ENCODE results near the gene SNX30. TPM values are rescaled to one million over a fixed set of nuclear protein-coding genes. Genes with fewer than 3 reads are reported as not detected.

SNX30 gene
- polyA plus RNA-seq, 4 donors, result 12.0 to 21.3 (median 19.4) TPM

DNA sequence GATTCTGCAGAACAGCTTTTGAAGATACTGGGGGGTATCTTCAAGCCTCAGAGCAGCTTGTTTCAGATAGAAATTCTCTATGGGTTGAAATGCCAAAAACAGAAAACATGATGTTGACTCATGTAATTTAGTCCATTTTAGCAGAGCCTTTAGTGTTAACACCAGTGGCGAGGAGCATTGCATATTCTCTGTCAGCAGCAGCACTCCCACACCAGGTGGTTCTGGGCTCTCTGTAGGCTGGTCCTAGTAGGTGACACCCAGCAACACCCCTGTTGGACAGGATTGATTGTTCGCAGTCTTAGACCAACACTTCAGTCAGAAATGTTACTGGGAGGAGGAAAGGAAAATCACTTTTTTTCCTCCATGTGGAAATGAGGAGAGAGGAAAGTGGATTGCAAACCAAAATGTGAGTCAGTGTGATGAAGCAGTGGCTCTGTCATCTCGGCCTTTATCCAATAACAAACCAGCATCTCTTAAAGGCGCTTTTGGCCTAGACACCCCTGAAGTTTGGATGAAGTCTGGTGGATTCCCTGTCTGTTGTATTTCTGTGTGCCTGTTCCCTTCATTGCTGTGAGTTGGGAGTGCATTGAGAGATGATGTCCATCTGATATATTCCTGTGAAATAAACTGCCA, 123.3 kb downstream of the SNX30 start:
- DNase-seq (ENCODE audit: low read depth in 4 of 4, low spot score in 3 of 4), result no peak

DNA sequence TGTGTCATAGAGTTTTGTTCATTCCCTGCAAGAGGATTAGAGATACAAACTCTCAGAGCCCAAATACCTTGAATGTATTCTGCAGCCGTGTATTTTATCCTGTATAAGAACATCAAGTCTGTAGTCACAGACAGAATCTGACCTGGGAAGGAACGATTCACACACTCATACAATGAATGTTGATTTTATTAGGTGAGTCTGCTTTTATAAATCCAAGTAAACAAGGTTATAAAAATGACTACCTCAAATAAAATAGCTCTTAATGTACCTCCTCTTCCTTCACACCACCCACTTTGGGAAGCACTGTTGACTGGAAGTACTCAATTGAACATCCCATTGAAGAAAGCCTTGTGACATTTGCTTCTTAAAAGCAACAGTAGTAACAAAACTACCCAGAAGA, 128.2 kb downstream of the SNX30 start:
- no peak for DNase-seq (ENCODE audit: low read depth in 4 of 4, low spot score in 3 of 4)

DNA sequence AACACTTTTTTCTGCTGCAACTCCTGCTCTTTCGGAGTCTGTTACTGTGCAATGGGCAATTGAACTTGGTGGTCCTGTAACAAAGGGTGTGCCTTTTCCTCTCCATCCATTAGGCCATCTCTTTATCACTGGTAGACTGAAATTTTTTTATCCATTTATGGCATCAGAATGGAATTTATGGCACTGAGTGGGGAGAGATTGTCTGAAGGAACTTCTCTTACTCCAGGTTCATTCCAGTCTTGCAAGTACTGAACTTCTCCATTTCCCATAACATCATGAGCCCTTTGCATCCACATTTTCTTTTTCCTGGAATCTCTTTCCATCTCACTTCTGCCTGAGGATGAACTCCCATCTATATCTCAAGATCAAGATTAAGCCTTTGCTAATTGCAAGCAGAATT, 130.1 kb downstream of the SNX30 start:
- no peak for DNase-seq (ENCODE audit: low read depth in 4 of 4, low spot score in 3 of 4)

- DNase-seq (ENCODE audit: low read depth in 4 of 4, low spot score in 3 of 4), result no peak
These were observed 130.8 kb downstream of the SNX30 start for GRCh38 chr9:112881331-112881730.

GRCh38 chr9:112884101-112884500, 133.5 kb downstream of the SNX30 start:
- DNase-seq (ENCODE audit: low read depth in 4 of 4, low spot score in 3 of 4), result peak in 1 of 4 donors; percentile 63

DNA sequence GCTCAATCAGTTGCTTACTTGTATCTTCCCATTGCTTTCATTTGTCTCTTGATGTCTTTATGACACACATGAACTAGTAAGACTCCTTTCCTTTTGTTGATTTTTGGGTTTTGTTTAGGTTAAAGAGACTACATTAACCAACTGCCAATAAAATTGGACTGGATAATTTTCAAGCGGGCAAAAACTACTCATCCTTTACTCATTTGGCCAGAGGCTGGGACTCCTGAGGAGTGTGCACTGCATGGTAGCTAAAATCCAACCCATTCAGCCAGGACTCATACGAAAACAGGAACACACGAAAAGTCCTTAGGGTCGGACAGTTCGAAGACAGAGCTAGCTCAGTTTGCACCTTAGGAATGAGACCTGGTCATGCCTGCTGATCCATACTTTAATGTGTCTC, 134.2 kb downstream of the SNX30 start:
- no peak for DNase-seq (ENCODE audit: low read depth in 4 of 4, low spot score in 3 of 4)

- DNase-seq (ENCODE audit: low read depth in 4 of 4, low spot score in 3 of 4), result no peak
These were observed 134.8 kb downstream of the SNX30 start for GRCh38 chr9:112885324-112885723.

DNA sequence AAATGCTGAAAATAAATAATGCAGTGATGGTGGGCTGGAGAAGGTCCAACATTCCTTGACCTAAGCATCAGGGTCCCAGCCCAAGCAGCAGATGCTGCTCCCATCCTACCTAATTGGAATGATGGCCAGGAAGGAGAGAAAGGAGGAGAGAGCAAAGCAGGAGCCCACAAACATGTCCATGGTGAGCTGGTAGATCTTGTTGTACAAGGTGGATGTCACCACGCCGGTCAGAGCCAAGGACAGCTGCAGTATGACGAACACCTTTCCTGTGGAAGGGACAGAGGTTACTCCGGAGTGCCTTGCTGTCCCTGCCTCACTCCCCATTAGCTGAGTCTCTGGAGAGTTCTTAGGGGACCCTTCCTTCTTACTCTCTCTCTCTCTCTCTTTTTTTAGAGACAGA, 135.8 kb downstream of the SNX30 start:
- no peak for DNase-seq (ENCODE audit: low read depth in 4 of 4, low spot score in 3 of 4)

DNA sequence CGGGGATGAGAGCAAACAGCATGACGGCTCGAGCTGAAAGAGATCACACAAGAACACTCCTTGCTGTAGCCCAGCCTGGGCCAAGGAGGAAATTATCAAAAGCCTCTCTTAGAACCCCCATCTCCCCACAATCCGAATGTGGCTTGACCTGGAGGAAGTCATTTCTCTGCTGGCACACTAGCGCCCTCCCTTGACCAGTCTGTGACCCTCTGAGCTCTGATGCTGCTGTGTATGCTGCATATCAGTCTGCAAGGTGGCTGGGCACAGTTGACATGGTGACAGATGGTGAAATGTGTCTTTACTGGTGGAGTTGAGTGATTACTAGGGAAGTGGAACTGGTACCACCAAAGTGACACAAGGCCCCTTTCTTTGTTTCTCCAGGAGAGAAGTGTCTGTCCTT, 136.8 kb downstream of the SNX30 start:
- no peak for DNase-seq (ENCODE audit: low read depth in 4 of 4, low spot score in 3 of 4)

GRCh38 chr9:112890106-112891081, 139.8 kb downstream of the SNX30 start, which contains the start of gene SLC46A2:
TSS of gene SLC46A2 (minus strand) at chr9:112890876. CDS start at chr9:112890681, 195 bp downstream.
- no peak for DNase-seq (ENCODE audit: low read depth in 4 of 4, low spot score in 3 of 4)

- no peak for DNase-seq (ENCODE audit: low read depth in 4 of 4, low spot score in 3 of 4)
These were observed 141.0 kb downstream of the SNX30 start for GRCh38 chr9:112891521-112891920.

DNA sequence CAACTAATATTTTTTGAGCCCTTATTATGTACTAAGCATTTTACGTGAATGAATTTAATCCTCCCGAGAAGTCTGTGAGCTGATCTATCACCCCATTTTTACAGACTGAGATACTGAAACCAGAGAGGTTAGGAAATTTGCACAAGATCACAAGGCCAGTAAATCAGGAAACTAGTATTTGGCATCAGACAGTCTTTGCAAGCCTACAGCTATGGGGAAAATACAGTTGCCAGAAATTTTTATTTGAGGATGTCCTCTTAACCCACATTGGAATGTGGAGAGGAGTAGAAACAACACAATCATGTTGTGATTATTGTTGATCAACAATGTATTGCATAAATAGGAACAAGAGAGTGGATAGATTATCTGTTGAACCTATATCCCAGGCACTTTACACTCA, 142.4 kb downstream of the SNX30 start:
- DNase-seq (ENCODE audit: low read depth in 4 of 4, low spot score in 3 of 4), result no peak

DNA sequence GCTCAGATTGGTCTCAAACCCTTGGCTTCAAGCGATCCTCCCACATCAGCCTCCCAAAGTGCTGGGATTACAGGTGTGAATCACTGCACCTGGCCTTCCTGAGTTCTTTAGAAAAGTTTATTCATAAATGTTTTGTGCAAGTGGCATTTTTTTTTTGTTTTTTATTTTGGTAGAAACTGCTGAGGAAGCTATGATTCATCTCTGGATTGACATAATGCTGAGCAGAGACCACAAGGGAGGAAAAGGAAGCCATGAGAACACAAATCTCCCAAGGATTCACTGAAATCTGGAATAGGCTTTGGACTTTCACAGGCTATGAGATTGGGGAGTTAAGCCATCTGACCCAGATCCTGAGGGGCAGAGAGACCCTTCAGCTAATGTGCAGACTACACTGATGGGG, 143.5 kb downstream of the SNX30 start:
- DNase-seq (ENCODE audit: low read depth in 4 of 4, low spot score in 3 of 4), result no peak

GRCh38 chr9:112894699-112895098, 144.1 kb downstream of the SNX30 start:
- no peak for DNase-seq (ENCODE audit: low read depth in 4 of 4, low spot score in 3 of 4)

- DNase-seq (ENCODE audit: low read depth in 4 of 4, low spot score in 3 of 4), result no peak
These were observed 145.6 kb downstream of the SNX30 start for GRCh38 chr9:112896131-112896530.

DNA sequence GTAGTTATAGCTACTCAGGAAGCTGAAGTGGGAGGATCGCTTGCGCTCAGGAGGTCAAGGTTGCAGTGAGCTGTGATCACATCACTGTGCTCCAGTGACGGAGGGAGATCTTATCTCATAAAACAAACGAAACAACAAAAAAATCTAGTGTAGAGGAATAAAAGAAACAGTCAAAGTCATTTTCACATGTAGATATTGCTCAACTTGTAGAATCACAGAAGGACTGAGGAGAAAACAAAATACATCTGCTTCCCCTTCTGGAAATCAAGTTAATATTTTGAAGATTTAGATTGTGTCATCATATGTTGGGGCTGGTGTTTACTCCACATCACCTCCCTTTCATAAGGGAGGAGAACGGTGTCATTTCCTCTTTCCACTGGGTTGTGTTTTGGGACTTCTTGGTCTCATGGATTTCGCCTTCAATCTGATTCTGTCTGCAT, 148.3 kb downstream of the SNX30 start:
- DNase-seq (ENCODE audit: low read depth in 4 of 4, low spot score in 3 of 4), result no peak

GRCh38 chr9:112900488-112900887, 149.9 kb downstream of the SNX30 start:
- no peak for DNase-seq (ENCODE audit: low read depth in 4 of 4, low spot score in 3 of 4)

DNA sequence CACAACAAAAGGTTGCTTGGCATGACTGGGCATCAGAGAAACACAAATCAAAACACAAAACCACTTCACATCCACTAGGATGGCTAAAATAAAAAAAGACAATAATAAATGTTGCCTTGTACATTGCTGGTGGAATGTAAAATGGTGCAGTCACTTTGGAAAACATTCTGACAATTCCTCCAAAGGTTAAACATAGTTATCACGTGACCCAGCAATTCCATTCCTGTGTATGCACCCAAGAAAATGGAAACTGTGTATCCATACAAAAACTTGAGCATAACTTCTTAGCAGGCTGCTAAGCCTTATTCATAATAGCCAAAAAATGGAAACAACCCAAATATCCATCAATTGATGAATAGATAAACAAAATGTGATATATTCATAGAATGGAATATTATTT, 150.3 kb downstream of the SNX30 start:
- no peak for DNase-seq (ENCODE audit: low read depth in 4 of 4, low spot score in 3 of 4)

- DNase-seq (ENCODE audit: low read depth in 4 of 4, low spot score in 3 of 4), result no peak
These were observed 154.5 kb downstream of the SNX30 start for GRCh38 chr9:112905084-112905483.

DNA sequence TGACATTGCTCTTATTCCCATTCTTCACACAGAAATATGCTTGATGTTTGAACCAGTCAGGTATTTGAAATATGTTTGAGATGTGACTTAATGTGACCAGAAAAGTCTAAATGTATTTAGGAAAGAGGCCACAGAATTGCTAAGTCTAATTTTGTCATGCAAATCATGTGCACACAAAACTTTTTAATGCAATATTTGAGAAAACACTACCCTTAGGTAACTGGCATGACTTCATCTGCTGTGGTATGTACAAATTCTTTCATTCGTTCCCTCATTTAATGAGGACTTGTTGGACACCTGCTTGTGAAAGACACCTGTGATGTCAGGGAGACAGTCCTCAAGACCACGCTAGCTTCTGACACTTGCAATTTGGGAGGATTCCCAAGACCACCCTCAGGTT, 161.2 kb downstream of the SNX30 start:
- no peak for DNase-seq (ENCODE audit: low read depth in 4 of 4, low spot score in 3 of 4)

DNA sequence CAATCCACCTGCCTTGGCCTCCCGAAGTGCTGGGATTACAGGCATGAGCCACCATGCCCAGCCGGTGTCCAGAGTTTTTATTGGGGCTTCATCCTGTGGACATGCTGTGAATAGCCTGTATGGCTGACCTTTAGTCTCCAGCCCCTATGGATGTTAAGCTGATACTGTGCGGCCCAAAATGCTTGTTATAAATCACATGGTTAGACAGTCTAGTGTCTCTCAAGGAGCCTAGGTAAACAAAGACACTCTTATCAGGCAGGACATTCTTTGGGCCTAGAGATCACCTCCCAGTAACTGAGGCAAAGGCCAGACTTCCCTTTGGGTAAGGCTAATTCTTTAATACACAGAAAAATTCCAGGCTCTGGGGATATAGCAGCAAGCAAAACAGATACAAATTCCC, 162.1 kb downstream of the SNX30 start:
- no peak for DNase-seq (ENCODE audit: low read depth in 4 of 4, low spot score in 3 of 4)

DNA sequence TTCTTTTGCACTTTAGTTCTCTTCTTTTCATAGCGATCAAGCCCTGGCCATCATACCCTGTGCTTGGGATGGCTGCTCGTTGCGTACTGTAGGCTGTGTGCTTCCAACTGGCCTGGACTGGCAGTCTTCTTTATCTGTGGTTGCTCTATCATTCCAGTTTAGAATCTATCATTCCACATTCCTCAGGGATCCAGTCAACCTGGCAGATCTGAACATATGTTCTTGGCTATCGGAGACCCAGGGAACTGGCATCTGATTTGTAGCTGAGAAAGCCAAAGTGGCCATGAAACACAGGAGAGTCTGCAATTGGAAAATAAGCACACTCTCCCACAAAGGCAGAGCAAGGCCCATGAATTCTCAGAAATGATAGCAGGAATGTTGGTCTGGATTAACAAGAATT, 162.8 kb downstream of the SNX30 start:
- no peak for DNase-seq (ENCODE audit: low read depth in 4 of 4, low spot score in 3 of 4)

Data from left renal pelvis (tissue), 4 donors.